HEK293 (cell line): ENCODE results near the gene BUB3.

Source experiments
- SALL2 ChIP-seq: fragments of 450-650 bp; formaldehyde crosslinking; IDR thresholded peaks from 2 replicates; pipeline ENCODE4 v1.5.0; 2017; ENCODE audit warnings: missing biosample characterization, mild to moderate bottlenecking, missing genetic modification characterization, borderline replicate concordance
- ZNF112 ChIP-seq: fragments of 450-650 bp; formaldehyde crosslinking; IDR thresholded peaks from 2 replicates; pipeline ENCODE4 v1.5.0; 2017; ENCODE audit warnings: missing biosample characterization, missing genetic modification characterization
- ZNF133 ChIP-seq: fragments of 450-650 bp; formaldehyde crosslinking; IDR thresholded peaks from 2 replicates; pipeline ENCODE4 v1.5.1; 2016; ENCODE audit warnings: missing biosample characterization, missing genetic modification characterization
- TF ChIP-seq, protein P1 (sequence below): fragments of 450-650 bp; formaldehyde crosslinking; IDR thresholded peaks from 2 replicates; pipeline ENCODE4 v1.5.1; 2016; ENCODE audit warnings: missing biosample characterization, missing genetic modification characterization
- TF ChIP-seq, protein P2 (sequence below): fragments of 450-650 bp; formaldehyde crosslinking; IDR thresholded peaks from 2 replicates; pipeline ENCODE4 v1.5.1; 2016; ENCODE audit warnings: missing biosample characterization, missing genetic modification characterization

DNA sequence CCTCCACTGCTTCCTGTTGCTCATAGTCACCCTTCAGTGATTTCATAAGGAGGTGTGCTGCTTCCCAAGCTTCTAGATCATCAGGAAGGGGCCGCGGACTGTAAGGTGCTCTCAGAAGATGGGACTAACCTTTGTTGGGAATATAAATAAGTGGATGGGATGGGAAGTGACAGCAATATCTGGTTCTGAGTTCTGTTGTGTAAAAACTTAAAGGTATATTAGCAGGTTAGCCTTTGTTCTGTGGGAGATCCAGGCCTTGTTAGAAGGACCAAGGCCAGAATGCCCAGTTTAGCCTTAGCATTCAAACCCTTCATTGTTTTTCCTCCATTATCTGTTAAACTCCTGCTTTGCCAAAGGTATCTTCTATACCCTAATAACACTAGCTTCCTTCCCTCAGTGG, 12.4 kb downstream of the BUB3 start:
- TF ChIP-seq SALL2 (tag by site-specific recombination) (no peak), ZNF112 (no peak), ZNF133 (tag by site-specific recombination) (no peak)
- TF ChIP-seq, protein P1, sequence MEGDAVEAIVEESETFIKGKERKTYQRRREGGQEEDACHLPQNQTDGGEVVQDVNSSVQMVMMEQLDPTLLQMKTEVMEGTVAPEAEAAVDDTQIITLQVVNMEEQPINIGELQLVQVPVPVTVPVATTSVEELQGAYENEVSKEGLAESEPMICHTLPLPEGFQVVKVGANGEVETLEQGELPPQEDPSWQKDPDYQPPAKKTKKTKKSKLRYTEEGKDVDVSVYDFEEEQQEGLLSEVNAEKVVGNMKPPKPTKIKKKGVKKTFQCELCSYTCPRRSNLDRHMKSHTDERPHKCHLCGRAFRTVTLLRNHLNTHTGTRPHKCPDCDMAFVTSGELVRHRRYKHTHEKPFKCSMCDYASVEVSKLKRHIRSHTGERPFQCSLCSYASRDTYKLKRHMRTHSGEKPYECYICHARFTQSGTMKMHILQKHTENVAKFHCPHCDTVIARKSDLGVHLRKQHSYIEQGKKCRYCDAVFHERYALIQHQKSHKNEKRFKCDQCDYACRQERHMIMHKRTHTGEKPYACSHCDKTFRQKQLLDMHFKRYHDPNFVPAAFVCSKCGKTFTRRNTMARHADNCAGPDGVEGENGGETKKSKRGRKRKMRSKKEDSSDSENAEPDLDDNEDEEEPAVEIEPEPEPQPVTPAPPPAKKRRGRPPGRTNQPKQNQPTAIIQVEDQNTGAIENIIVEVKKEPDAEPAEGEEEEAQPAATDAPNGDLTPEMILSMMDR (tag by site-specific recombination): no peak
- TF ChIP-seq, protein P2, sequence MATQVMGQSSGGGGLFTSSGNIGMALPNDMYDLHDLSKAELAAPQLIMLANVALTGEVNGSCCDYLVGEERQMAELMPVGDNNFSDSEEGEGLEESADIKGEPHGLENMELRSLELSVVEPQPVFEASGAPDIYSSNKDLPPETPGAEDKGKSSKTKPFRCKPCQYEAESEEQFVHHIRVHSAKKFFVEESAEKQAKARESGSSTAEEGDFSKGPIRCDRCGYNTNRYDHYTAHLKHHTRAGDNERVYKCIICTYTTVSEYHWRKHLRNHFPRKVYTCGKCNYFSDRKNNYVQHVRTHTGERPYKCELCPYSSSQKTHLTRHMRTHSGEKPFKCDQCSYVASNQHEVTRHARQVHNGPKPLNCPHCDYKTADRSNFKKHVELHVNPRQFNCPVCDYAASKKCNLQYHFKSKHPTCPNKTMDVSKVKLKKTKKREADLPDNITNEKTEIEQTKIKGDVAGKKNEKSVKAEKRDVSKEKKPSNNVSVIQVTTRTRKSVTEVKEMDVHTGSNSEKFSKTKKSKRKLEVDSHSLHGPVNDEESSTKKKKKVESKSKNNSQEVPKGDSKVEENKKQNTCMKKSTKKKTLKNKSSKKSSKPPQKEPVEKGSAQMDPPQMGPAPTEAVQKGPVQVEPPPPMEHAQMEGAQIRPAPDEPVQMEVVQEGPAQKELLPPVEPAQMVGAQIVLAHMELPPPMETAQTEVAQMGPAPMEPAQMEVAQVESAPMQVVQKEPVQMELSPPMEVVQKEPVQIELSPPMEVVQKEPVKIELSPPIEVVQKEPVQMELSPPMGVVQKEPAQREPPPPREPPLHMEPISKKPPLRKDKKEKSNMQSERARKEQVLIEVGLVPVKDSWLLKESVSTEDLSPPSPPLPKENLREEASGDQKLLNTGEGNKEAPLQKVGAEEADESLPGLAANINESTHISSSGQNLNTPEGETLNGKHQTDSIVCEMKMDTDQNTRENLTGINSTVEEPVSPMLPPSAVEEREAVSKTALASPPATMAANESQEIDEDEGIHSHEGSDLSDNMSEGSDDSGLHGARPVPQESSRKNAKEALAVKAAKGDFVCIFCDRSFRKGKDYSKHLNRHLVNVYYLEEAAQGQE (tag by site-specific recombination): no peak
